SU-DHL-6 (cell line): ENCODE measurements around the gene PRICKLE1.

Experiments used
- EZH2phosphoT487 ChIP-seq: fragments of 200-600 bp; sonication (generic), shearing (Covaris generic); conservative IDR thresholded peaks from 2 replicates; pipeline ENCODE4 v1.6.1; 2018; ENCODE audit warnings: mild to moderate bottlenecking, antibody characterized with exemption, low read length, moderate library complexity, mixed read lengths
- TF ChIP-seq, protein P1 (sequence below): fragments of 200-600 bp; sonication (generic); IDR thresholded peaks from one replicate; pipeline ENCODE4 v1.5.1; 2017; ENCODE audit warnings: antibody characterized with exemption, mild to moderate bottlenecking, low read length, moderate library complexity; ENCODE audit not compliant: insufficient read depth, poor library complexity, severe bottlenecking

GRCh38 chr12:42475106-42475505 lies 114.4 kb downstream of the PRICKLE1 start:
- TF ChIP-seq, protein P1, sequence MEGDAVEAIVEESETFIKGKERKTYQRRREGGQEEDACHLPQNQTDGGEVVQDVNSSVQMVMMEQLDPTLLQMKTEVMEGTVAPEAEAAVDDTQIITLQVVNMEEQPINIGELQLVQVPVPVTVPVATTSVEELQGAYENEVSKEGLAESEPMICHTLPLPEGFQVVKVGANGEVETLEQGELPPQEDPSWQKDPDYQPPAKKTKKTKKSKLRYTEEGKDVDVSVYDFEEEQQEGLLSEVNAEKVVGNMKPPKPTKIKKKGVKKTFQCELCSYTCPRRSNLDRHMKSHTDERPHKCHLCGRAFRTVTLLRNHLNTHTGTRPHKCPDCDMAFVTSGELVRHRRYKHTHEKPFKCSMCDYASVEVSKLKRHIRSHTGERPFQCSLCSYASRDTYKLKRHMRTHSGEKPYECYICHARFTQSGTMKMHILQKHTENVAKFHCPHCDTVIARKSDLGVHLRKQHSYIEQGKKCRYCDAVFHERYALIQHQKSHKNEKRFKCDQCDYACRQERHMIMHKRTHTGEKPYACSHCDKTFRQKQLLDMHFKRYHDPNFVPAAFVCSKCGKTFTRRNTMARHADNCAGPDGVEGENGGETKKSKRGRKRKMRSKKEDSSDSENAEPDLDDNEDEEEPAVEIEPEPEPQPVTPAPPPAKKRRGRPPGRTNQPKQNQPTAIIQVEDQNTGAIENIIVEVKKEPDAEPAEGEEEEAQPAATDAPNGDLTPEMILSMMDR = no peak
- TF ChIP-seq EZH2phosphoT487 = no peak
